Right lobe of liver (tissue), 6 donors: Measurements from ENCODE around the gene IL17C. TPM values are rescaled to one million over a fixed set of nuclear protein-coding genes. Genes with fewer than 3 reads are reported as not detected.

Experiments used
- ATAC-seq, 4 donors: fragments of 200-7000 bp; cut with Tn5 transposase; one replicate each; pipeline ENCODE4 v1.9.1; 2020; ENCODE audit warnings: mild to moderate bottlenecking in 4 of 4, moderate library complexity in 4 of 4
- DNase-seq, 3 donors: peaks; one replicate each; pipeline ENCODE4 v3.0.0-alpha.2; 2020
- H3K27ac ChIP-seq, 3 donors: fragments of 200-600 bp; one replicate each; pipeline ENCODE4 v1.8.0; 2022
- H3K27me3 ChIP-seq, 2 donors: fragments of 200-600 bp; one replicate each; pipeline ENCODE4 v1.8.0; 2022
- H3K36me3 ChIP-seq, 4 donors: fragments of 200-600 bp; sonication (generic) in 1 of 4; one replicate each; pipeline versions ENCODE4 v1.5.1 to v1.8.0; 2017 to 2022; ENCODE audit warnings: control low read depth in 1 of 4
- H3K4me1 ChIP-seq, 4 donors: fragments of 200-600 bp; sonication (generic) in 1 of 4; one replicate each; pipeline versions ENCODE4 v1.5.1 to v1.8.0; 2017 to 2022; ENCODE audit warnings: control low read depth in 1 of 4
- H3K4me3 ChIP-seq, 3 donors: fragments of 200-600 bp; one replicate each; pipeline ENCODE4 v1.8.0; 2022
- H3K9me3 ChIP-seq, 4 donors: fragments of 200-600 bp; sonication (generic) in 1 of 4; one replicate each; pipeline versions ENCODE4 v1.5.1 to v1.8.0; 2017 to 2022; ENCODE audit warnings: control low read depth in 1 of 4
- CTCF ChIP-seq, 4 donors: fragments of 200-600 bp in 3 of 4; fragments of 450-650 bp in 1 of 4; IDR thresholded peaks; one replicate each; pipeline versions ENCODE4 v1.5.1 to v1.8.0; 2016 to 2022; ENCODE audit warnings: antibody characterized with exemption in 4 of 4, mild to moderate bottlenecking in 2 of 4
- POLR2A ChIP-seq: fragments of 450-650 bp; IDR thresholded peaks from one replicate; pipeline ENCODE4 v1.6.1; 2017; ENCODE audit warnings: antibody characterized with exemption, mild to moderate bottlenecking
- WGBS: methylation state at CpG from one replicate; pipeline ENCODE4 v1.1.6; 2018; ENCODE audit warnings: low coverage, low lambda C conversion rate; ENCODE audit not compliant: insufficient coverage; ENCODE audit errors: missing lambda C conversion rate; 5-methylcytosine and 5-hydroxymethylcytosine counted together
- intact Hi-C, 2 donors: fragments of 100-400 bp; cut with DNase I; formaldehyde crosslinking; loops; one replicate each; pipeline versions ENCODE4 v1.11.2 to v1.14.1; 2022
- total RNA-seq, 6 experiments: library from RNA; depleted of rRNA in 2 of 6; stranded (reverse); fragments of >200 nt in 2 of 6; fragmentation: NEBNext Ultra II Directional in 3 of 6; extraction: Animal tissue kit (Norgen Biotek cat#: 25700) in 3 of 6; gene quantifications; one replicate each; pipeline versions ENCODE4 v1.1.0 to v1.2.4, GENCODE V29; 2016 to 2023
- donor health status: DM: no; HTN: yes; CAD: no.
- donor health status: DM: no; HTN: no; CAD: no.
- donor health status: DM: no; HTN: no; CAD: no.
- donor health status: DM: no; HTN: yes; CAD: no.
- donor health status: DM: no; HTN: yes; CAD: no.

IL17C gene
- total RNA-seq, 6 experiments from 2014 or later: not detected

GRCh38 chr16:88653596-88654362, 15.4 kb downstream of the IL17C start:
- H3K36me3 ChIP-seq: peaks cover 0 to 36% (median 0%) of the 10 kb centered on the region in 4 donors
- H3K9me3 ChIP-seq: no peaks in the 10 kb centered on the region
- intact Hi-C loops: no loop called here
- ATAC-seq (no peak), DNase-seq (no peak)
- no peaks in the 10 kb centered on the region for H3K27me3 ChIP-seq
- no peaks in the 10 kb centered on the region for H3K4me1 ChIP-seq
- 84% methylated on average over 6 of the region's 32 CpGs for WGBS
- TF ChIP-seq POLR2A (no peak), CTCF (IDR thresholded peaks at IDR 0.05) (no peak)
- no peak overlapping the region for H3K27ac ChIP-seq
- no peak overlapping the region for H3K4me3 ChIP-seq

- ATAC-seq (no peak), DNase-seq (no peak)
- H3K9me3 ChIP-seq: no peaks in the 10 kb centered on the region
- H3K27ac ChIP-seq: no peak overlapping the region
- no peaks in the 10 kb centered on the region for H3K4me1 ChIP-seq
- H3K36me3 ChIP-seq: peaks cover 0 to 36% (median 0%) of the 10 kb centered on the region in 4 donors
- no peak overlapping the region for H3K4me3 ChIP-seq
- 73% methylated on average over 7 of the region's 28 CpGs for WGBS
- no peak for TF ChIP-seq CTCF (IDR thresholded peaks at IDR 0.05)
- no peak for TF ChIP-seq POLR2A
- intact Hi-C loops: no loop called here
- H3K27me3 ChIP-seq: no peaks in the 10 kb centered on the region
Observed at GRCh38 chr16:88654363-88655052, 16.1 kb downstream of the IL17C start.

- no peak overlapping the region for H3K27ac ChIP-seq
- H3K27me3 ChIP-seq: no peaks in the 10 kb centered on the region
- H3K4me3 ChIP-seq: no peak overlapping the region
- TF ChIP-seq POLR2A (no peak), CTCF (IDR thresholded peaks at IDR 0.05) (no peak)
- WGBS: no CpG with 5 or more reads among the region's 50 CpGs
- H3K4me1 ChIP-seq: no peaks in the 10 kb centered on the region
- peak in 1 of 3 donors; percentile 56 for DNase-seq
- no peak for ATAC-seq
- peaks cover 0 to 36% (median 0%) of the 10 kb centered on the region in 4 donors for H3K36me3 ChIP-seq
- intact Hi-C loops: no loop called here
- H3K9me3 ChIP-seq: no peaks in the 10 kb centered on the region
Observed at GRCh38 chr16:88655053-88655732, 16.8 kb downstream of the IL17C start.

- Histone ChIP-seq H3K36me3 (peaks cover 0 to 36% (median 0%) of the 10 kb centered on the region in 4 donors), H3K27me3 (no peaks in the 10 kb centered on the region), H3K4me3 (no peak overlapping the region), H3K27ac (no peak overlapping the region), H3K9me3 (no peaks in the 10 kb centered on the region), H3K4me1 (peaks cover 0 to under 1% (median 0%) of the 10 kb centered on the region in 4 donors)
- DNase-seq (no peak), ATAC-seq (no peak)
- WGBS: 76% methylated on average over 2 of the region's 29 CpGs
- TF ChIP-seq POLR2A (no peak), CTCF (IDR thresholded peaks at IDR 0.05) (no peak)
- intact Hi-C loops: no loop called here
Observed at GRCh38 chr16:88655733-88656281, 17.4 kb downstream of the IL17C start.
